NOMO-1 treated with DMSO at 0.1 percent for 48 hours (cell line): ENCODE measurements around the gene CYTH4.
A peak's percentile ranks its signal among the peaks of the same experiment; 100 is the strongest.
"Not testable (repeated sequence)": the region's sequence is repeated elsewhere in the genome, so short reads cannot be mapped to it uniquely, and the experiment has no call there.

ENCODE experiments used
- DNase-seq: peaks from one replicate; lab custom pipeline; 2025; ENCODE audit not compliant: unreplicated experiment; lab: John Stamatoyannopoulos, UW

CYTH4 gene

DNA sequence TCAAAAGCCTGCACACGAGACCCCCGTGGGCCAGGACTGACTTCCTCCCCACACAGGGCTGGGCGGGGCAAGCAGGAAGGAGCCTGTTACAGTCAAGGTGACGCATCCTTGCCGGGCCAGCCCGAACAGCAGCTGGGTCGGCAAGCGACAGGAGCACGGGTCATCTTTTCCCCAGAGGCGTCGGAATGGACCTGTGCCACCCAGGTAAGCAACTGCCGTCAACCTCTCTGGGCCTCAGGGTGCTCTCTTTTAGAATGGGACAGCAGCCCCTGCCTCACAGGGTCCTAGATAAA, at the start of gene CYTH4:
CYTH4 (plus strand) TSS at position 124 of the 293 bp plus-strand sequence; CDS start at position 186, 62 bp downstream.
- peak; percentile 71 for DNase-seq

DNA sequence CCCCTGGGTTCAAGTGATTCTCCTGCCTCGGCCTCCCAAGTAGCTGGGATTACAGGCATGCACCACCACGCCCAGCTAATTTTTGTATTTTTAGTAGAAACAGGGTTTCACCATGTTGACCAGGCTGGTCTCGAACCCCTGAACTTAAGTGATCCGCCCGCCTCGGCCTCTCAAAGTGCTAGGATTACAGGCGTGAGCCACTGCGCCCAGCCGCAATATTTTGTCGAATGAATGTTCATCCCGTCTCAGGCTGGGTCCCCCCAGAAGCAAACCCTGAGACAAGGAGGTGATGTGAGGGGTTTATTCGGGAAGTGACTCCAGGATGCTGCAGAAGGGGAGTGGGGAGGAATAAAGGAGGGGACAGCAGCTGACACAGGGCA, 48.9 kb upstream of the CYTH4 start:
- not testable (repeated sequence) for DNase-seq

DNA sequence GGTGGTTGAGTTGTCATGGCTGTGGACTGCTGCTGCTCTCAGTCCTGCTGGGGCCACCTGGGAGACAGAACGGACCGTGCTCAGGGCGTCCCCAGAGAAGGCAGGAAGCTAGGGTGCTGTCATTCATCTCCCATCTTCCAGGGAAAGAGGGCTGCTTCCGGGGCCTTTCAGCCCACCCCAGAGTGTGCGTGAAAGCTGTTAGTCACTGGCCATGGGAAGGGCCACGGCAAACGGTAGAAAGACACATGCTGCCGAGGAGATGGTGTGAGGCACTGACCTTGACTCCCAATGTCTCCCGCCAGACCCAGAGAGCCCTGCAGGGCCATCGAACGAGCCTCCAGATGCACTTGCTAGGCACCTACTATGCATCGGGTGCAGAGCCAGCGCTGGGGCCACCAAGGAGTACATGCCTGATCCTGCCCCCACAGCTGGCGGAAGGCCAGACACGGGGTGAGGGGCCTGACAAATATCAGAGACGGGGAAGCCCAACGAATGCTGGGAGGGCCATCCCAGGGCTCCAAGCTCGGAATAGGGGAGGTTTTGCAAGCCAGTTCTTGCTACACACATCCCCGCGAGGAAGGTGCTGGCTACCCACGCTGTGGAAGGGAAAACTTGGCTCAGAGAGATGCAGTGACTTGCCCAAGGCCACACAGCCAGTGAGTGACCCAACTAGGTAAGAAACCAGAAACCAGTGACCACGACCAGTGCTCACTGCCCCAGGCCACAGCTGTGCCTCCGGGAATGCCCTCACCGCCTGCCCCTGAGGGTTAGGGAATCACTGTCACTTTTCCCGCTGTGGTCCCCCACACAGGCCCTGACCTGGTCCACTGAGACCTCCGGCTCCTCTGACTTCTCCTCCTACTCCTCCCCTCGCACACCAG, 48.3 kb upstream of the CYTH4 start:
- no peak for DNase-seq

GRCh38 chr22:37234736-37235711, 47.3 kb upstream of the CYTH4 start:
- DNase-seq: no peak

- no peak for DNase-seq
Measured at GRCh38 chr22:37235897-37236607, 46.3 kb upstream of the CYTH4 start.

GRCh38 chr22:37237371-37238268, 44.7 kb upstream of the CYTH4 start:
- no peak for DNase-seq

DNA sequence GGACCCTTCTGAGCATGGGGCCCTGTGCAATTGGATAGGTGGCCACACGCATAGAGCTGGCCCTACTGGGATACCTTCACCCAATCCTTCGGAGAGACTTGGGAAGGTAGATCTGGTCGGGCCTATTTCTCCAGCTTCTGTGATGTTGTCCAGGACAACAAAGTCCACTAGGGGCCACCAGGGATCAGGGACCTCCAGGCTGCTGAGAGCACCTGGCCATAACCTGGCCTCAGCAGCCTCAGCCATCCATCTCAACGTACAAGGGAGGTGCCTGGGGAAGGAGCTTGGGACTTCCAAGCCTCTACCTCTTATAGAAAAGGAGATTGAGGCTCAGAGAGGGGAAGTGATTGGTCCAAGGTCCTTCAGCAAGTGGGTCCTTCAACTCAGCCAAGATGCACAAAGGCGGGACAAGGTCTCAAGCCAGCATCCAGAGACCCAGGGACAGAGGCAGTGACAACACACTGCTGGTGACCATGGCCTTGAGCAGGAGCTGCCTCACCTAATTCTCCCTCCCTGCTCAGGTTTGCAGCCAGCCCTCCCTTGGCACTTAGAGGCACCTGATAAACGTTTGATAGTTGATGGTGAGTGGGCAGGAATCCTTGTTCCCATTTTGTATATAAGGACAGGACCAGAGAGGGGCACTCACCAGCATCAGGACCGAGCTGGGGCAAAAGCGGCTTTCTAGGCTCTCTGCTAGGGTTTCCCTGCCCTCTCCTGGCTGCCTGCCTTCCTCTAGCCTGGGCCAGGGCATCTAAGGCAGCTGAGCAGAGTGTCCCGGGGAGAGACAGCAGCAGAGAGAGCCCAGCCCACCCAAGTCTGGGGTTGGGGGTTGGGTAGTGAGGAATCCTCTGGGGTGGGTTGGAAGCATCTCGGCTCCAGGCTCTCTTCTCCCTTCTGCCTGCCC, 42.7 kb upstream of the CYTH4 start:
- no peak for DNase-seq

GRCh38 chr22:37240240-37240940, 41.9 kb upstream of the CYTH4 start:
- DNase-seq: no peak

DNA sequence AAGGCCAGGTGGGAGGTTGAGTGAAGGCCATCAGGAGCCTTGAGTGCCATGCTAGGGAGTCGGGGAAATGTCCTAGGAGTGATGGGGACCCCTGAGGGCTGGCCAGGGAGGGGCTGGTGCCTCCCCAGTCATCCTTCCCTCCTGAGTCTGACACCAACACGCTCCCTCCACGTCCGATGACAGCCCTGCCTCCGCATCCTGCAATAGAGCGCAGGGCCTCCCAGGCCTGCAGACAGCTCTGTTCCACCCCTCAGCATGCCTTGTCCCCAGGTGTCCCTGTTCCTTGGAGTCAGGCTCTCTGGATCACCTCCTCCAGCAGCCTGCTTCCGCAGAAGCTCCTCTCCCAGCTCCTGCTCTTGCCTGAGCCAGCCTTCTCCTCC, 41.4 kb upstream of the CYTH4 start:
- no peak for DNase-seq

GRCh38 chr22:37241351-37242142, 40.8 kb upstream of the CYTH4 start:
- DNase-seq: peak; percentile 21

GRCh38 chr22:37242395-37242918, 39.9 kb upstream of the CYTH4 start:
- peak; percentile 99 for DNase-seq

DNA sequence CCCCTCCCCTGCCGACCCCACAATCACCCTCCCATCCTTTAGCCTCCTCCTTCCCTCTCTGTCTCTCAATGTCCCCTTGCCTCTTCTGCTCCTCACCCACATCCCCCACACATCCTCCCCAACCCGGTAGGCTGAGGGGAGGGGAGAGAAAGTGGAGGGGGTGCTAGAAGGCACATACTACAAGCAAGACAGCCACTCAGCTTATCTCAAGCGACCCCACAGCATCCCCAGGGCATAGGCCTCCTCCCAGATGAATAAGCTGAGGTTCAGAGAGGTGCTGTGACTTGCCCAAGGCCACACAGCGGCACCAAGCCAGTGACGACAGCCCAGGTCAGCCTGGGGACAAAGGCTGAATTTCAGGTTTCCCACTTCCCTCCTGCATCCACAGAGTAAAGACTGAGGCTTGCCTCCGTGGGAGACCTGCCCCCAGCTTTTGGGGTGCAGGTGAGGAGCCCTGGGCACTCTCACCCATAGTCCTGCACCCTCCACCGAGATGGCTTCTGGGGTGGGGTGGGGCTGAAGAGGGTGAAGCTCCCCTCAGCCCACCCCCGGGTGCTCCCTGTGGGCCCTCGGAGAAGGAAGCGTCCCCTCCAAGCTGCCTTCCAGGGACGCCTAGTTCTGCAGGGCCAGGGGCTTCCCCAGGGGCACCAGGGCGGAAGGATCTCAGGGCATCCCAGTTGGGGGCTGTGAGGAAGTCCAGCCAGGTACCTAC, 38.8 kb upstream of the CYTH4 start:
- DNase-seq: peak; percentile 26

DNA sequence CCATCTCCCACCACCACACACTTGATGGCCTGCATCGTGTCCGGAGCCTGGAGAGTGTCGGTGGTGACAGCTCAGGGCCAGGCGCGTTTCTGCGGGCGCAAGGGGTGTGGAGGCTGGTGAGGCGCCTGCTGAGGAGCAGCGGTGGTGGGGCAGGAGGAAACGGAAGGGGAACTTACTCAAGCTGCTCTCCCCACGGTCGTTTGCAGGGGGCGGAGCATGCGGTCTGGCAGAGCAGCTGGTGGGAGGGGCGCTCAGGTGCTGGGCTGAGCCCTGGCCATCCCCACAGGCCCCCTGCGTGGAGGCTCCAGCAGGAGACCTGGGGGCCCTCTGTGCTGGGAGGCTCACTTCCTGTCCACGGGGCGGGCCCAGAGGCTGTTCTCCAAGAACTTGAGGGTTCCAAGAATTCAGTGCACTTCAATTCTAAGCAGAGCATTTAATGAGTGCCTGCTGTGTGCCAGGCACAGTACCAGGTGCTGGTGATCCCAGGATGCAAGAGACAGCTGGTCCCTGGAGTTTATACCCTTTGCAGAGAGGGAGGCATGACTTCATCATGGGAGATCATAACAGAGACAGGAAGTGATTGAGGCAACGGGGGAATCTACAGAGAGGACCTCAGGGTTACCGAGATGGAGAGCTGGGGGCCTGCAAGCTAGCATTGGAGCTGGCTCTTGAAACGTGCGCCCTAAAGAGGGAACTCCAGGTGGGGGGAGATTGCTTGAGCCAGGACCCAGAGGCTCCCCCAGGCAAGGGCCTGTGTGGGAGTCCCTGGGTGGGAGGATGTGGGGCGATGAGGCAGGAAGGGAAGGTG, 38.0 kb upstream of the CYTH4 start, which contains the start of gene RAC2:
RAC2 (minus strand) TSS at position 156 of the 808 bp plus-strand sequence; CDS start at position 35, 121 bp downstream.
- peak; percentile 98 for DNase-seq

GRCh38 chr22:37244922-37245722, 37.2 kb upstream of the CYTH4 start:
- peak; percentile 74 for DNase-seq

DNA sequence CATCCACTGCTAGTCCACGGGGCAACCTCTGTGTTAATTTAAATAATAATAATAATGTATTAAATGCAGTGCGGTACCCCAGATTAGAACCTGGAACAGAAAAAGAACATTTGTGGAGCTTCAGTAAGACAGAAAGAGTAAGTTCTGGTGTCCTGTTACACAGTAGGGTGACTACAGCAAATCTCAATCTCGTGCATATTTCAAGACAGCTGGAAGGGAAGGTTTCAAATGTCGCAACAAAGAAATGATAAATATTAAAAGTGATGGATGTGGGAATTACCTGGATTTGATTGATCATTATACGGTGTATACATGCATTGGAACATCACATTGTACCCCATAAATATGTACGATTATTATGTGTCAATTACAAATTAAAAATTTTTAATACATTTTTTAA, 36.6 kb upstream of the CYTH4 start:
- no peak for DNase-seq
